GM12878 (cell line): ENCODE data around the gene IRF9. TPM values are rescaled to one million over a fixed set of nuclear protein-coding genes. Genes with fewer than 3 reads are reported as not detected.

ENCODE experiments used
- ATAC-seq: fragments of 200-7000 bp; cut with Tn5 transposase; 3 replicates; pipeline ENCODE4 v1.9.1; 2020; ENCODE audit warnings: mild to moderate bottlenecking, moderate library complexity
- BruUV-seq: library from RNA; stranded (reverse); fragments of 400-500 nt; replicated peaks from 2 replicates; lab custom pipeline; 2021; lab: Mats Ljungman, UMichigan
- CTCF ChIA-PET: fragments of 300-600 bp; sonication (Branson Sonifier 250); formaldehyde crosslinking; extraction: SDS; loops from one replicate; lab custom pipeline; 2021; ENCODE audit warnings: inconsistent platforms; lab: Yijun Ruan, JAX
- POLR2A ChIA-PET: fragments of 350-600 bp; formaldehyde crosslinking; extraction: SDS; loops from one replicate; lab custom pipeline; 2021; ENCODE audit warnings: inconsistent platforms; lab: Charles Lee
- RAD21 ChIA-PET: fragments of 300-600 bp; sonication (Branson Sonifier 250); formaldehyde crosslinking; loops from one replicate; lab custom pipeline; 2023; ENCODE audit warnings: antibody characterized with exemption; ENCODE audit not compliant: unreplicated experiment; lab: Charles Lee
- SMC1A ChIA-PET: fragments of 300-600 bp; sonication (Branson Sonifier 250); formaldehyde crosslinking; loops from one replicate; lab custom pipeline; 2023; ENCODE audit not compliant: unreplicated experiment, uncharacterized antibody; lab: Charles Lee
- DNase-seq: peaks from one replicate; pipeline ENCODE4 v3.0.0-alpha.2; 2011; ENCODE audit warnings: low read depth, low spot score
- FAIRE-seq: peaks from 3 replicates; lab custom pipeline; 2011; peaks lifted over from hg19 to GRCh38; lab: Jason Lieb, UNC
- H2AFZ ChIP-seq: 2 replicates; pipeline ENCODE4 v1.6.0; 2011; ENCODE audit warnings: low read depth, low read length, control low read depth; ENCODE audit not compliant: control insufficient read depth
- H3K27ac ChIP-seq: 2 replicates; pipeline ENCODE4 v1.5.1; 2011; ENCODE audit warnings: control low read depth; ENCODE audit not compliant: control insufficient read depth, insufficient read depth
- H3K27me3 ChIP-seq, 2 experiments: replicated peaks in 1 of 2; 2 replicates each; pipeline versions ENCODE4 v1.6.0 to v1.6.1; 2011; ENCODE audit warnings: low read length in 1 of 2; ENCODE audit not compliant: control insufficient read depth in 2 of 2, insufficient read depth in 2 of 2
- H3K36me3 ChIP-seq, 2 experiments: 2 replicates each; pipeline ENCODE4 v1.5.1; 2011; ENCODE audit warnings: low read length in 1 of 2; ENCODE audit not compliant: control insufficient read depth in 2 of 2, insufficient read depth in 2 of 2
- H3K4me1 ChIP-seq: 2 replicates; pipeline ENCODE4 v1.6.1; 2011; ENCODE audit warnings: mild to moderate bottlenecking, low read length, moderate library complexity, mixed read lengths; ENCODE audit not compliant: control insufficient read depth, insufficient read depth
- H3K4me2 ChIP-seq: 2 replicates; pipeline ENCODE4 v1.6.0; 2011; ENCODE audit warnings: control low read depth; ENCODE audit not compliant: control insufficient read depth, insufficient read depth
- H3K4me3 ChIP-seq: fragments of 200-600 bp; sonication (generic); 2 replicates; pipeline ENCODE4 v1.5.1; 2016
- H3K79me2 ChIP-seq: 2 replicates; pipeline ENCODE4 v1.6.0; 2011; ENCODE audit warnings: low read length; ENCODE audit not compliant: control insufficient read depth, insufficient read depth
- H3K9ac ChIP-seq: 2 replicates; pipeline ENCODE4 v1.8.0; 2011; ENCODE audit warnings: low read length, control low read depth, mixed read lengths; ENCODE audit not compliant: control insufficient read depth, insufficient read depth
- H3K9me3 ChIP-seq: replicated peaks from 3 replicates; pipeline ENCODE4 v1.5.1; 2011; ENCODE audit warnings: mild to moderate bottlenecking, low read length; ENCODE audit not compliant: control insufficient read depth, insufficient read depth
- H4K20me1 ChIP-seq: 2 replicates; pipeline ENCODE4 v1.6.0; 2011; ENCODE audit not compliant: control insufficient read depth, insufficient read depth
- CUX1 ChIP-seq: IDR thresholded peaks from 2 replicates; pipeline ENCODE4 v1.6.1; 2012; ENCODE audit warnings: improper control_type of control experiment, low read depth, low read length; ENCODE audit not compliant: insufficient replicate concordance
- ESRRA ChIP-seq: IDR thresholded peaks from 2 replicates; pipeline ENCODE4 v1.6.1; 2012; ENCODE audit warnings: mild to moderate bottlenecking, low read length, improper control_type of control experiment
- GATAD2B ChIP-seq: fragments of 450-650 bp; conservative IDR thresholded peaks from 2 replicates; pipeline ENCODE4 v1.6.1; 2017; ENCODE audit warnings: low read depth, mild to moderate bottlenecking, moderate library complexity
- HDAC2 ChIP-seq: fragments of 200-600 bp; sonication (generic); IDR thresholded peaks from 2 replicates; pipeline ENCODE4 v1.6.1; 2017
- KLF5 ChIP-seq: fragments of 450-650 bp; IDR thresholded peaks from 2 replicates; pipeline ENCODE4 v1.6.1; 2014; ENCODE audit warnings: mild to moderate bottlenecking; ENCODE audit not compliant: partially characterized antibody
- MYB ChIP-seq: fragments of 150-350 bp; IDR thresholded peaks from 2 replicates; pipeline ENCODE4 v1.6.1; 2014; ENCODE audit warnings: mild to moderate bottlenecking, low read depth, low read length, borderline replicate concordance
- NR2F1 ChIP-seq: fragments of 450-650 bp; conservative IDR thresholded peaks from 2 replicates; pipeline ENCODE4 v1.6.1; 2017; ENCODE audit warnings: mild to moderate bottlenecking
- SKIL ChIP-seq: fragments of 450-650 bp; IDR thresholded peaks from 2 replicates; pipeline ENCODE4 v1.6.1; 2017; ENCODE audit warnings: mild to moderate bottlenecking, low read depth, inconsistent platforms; ENCODE audit not compliant: poor library complexity, severe bottlenecking
- TCF7 ChIP-seq: IDR thresholded peaks from 2 replicates; pipeline ENCODE4 v1.6.1; 2014; ENCODE audit warnings: antibody characterized with exemption, borderline replicate concordance
- USF2 ChIP-seq: IDR thresholded peaks from 2 replicates; pipeline ENCODE4 v1.6.1; 2011; ENCODE audit warnings: low read depth, low read length, improper control_type of control experiment, borderline replicate concordance
- YBX1 ChIP-seq: fragments of 450-650 bp; IDR thresholded peaks from 2 replicates; pipeline ENCODE4 v1.6.1; 2016; ENCODE audit warnings: antibody characterized with exemption
- WGBS: methylation state at CpG from one replicate; pipeline ENCODE4 v1.1.6; 2016; ENCODE audit warnings: low lambda C conversion rate; ENCODE audit not compliant: insufficient replicate concordance, insufficient coverage; ENCODE audit errors: missing lambda C conversion rate; 5-methylcytosine and 5-hydroxymethylcytosine counted together
- in situ Hi-C: fragments of 300-500 bp; cut with MboI; formaldehyde crosslinking; loops from 9 replicates; pipeline ENCODE4 v1.14.3; 2018; ENCODE audit warnings: mixed read lengths
- intact Hi-C: fragments of 100-400 bp; cut with micrococcal nuclease; formaldehyde crosslinking; loops from one replicate; pipeline ENCODE4 v1.14.2; 2022; ENCODE audit not compliant: unreplicated experiment
- polyA plus RNA-seq, 11 experiments: library from polyadenylated mRNA; depleted of rRNA in 4 of 11; unstranded in 6 of 11; stranded (reverse) in 5 of 11; fragments of >200 nt; fragmentation: Nextera tagmentation in 4 of 11; fragmentation: Illumina TruSeq in 1 of 11; extraction: Ambion mirVana in 4 of 11; extraction: Trizol in 1 of 11; gene quantifications; 1 replicate in 1 of 11; 2 replicates in 10 of 11; pipeline versions ENCODE4 v1.2.1 to v1.2.3, GENCODE V29; 2011 to 2016; ENCODE audit warnings: inconsistent platforms in 2 of 11, missing spikeins in 2 of 11, low read depth in 1 of 11
- total RNA-seq, 4 experiments: library from RNA; depleted of rRNA in 3 of 4; stranded (reverse); fragments of >200 nt in 3 of 4; fragmentation: Illumina TruSeq in 1 of 4; extraction: Trizol in 1 of 4; gene quantifications; 2 replicates each; pipeline versions ENCODE4 v1.2.1 to v1.2.3, GENCODE V29; 2013 to 2021

The IRF9 gene
- total and polyA plus RNA-seq, 10 of the 15 experiments (the other 5 are each of a cell fraction or from before 2014, with no cell fraction given): 47.6 to 234 (median 148) TPM

- TF ChIP-seq CUX1 (no peak), TCF7 (0 out of 2 replicates have a peak, but pooled peaks have one; percentile 39), HDAC2 (no peak), YBX1 (no peak), GATAD2B (no peak), KLF5 (no peak), ESRRA (no peak)
These were observed 33.4 kb upstream of the IRF9 start (continued) for GRCh38 chr14:24127673-24128072.

- no peak for TF ChIP-seq MYB
- no peak for TF ChIP-seq USF2
- TF ChIP-seq NR2F1: no peak
- TF ChIP-seq SKIL: no peak
- SMC1A ChIA-PET: interaction anchor here (1.0 to 1.4 kb wide), 3 partner anchors 8 to 21 kb away, joined by 3 to 4 read pairs (median 3); no protein-coding TSS in a partner anchor
- ATAC-seq (no peak), FAIRE-seq (no peak), DNase-seq (no peak)
- H3K79me2 ChIP-seq: no peaks in the 10 kb centered on the region
- no peak overlapping the region for H3K9ac ChIP-seq
- in situ Hi-C loops (no loop called here), intact Hi-C loops (no loop called here)
- peaks cover 16% of the 10 kb centered on the region for H3K4me1 ChIP-seq
- no peaks in the 10 kb centered on the region for H3K27me3 ChIP-seq
- H3K9me3 ChIP-seq: no peaks in the 10 kb centered on the region
- 89% methylated on average over 8 of the region's 8 CpGs for WGBS
- no peak overlapping the region for H3K4me3 ChIP-seq
- no TSS peak for BruUV-seq
- H2AFZ ChIP-seq: no peak overlapping the region
- H3K27ac ChIP-seq: no peak overlapping the region
- CTCF ChIA-PET: interaction anchor here (1.1 kb wide), 1 partner anchor 15 kb away, joined by 3 read pairs; the partner anchor contains the start of genes DCAF11 and NRL
- H4K20me1 ChIP-seq: no peaks in the 10 kb centered on the region
- RAD21 ChIA-PET: interaction anchor here (0.6 kb wide), 1 partner anchor 19 kb away, joined by 3 read pairs; no protein-coding TSS in a partner anchor
- H3K36me3 ChIP-seq: no peaks in the 10 kb centered on the region
- no peak overlapping the region for H3K4me2 ChIP-seq
- POLR2A ChIA-PET: interaction anchor here (0.6 to 17.1 kb wide), 7 partner anchors 7 to 195 kb away, joined by 3 to 276 read pairs (median 4); partner anchors contain the start of genes EMC9, FITM1 and PSME1
These were observed 31.6 kb upstream of the IRF9 start for GRCh38 chr14:24129410-24129998.
